ENCODE results near the gene MRGPRX1.

DNA sequence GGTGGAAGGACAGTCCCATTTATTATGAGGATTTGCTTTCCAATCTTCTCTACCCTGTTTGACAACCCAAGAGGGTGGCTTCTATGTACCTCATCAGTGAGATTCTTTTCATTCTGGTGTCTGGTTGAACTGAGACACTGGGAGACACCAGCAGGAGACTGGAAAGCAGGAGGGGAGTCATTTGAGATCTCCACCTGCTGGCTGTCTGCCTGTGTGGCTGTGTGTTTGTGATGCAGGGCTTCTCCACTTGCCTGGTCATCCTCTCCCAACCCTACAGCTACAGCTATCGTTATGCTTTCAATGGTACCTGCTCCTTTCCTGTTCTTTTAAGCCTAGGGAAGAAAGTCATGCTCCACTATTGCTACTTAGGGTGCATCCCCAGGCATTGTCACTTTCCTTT lies 48.6 kb downstream of the MRGPRX1 start:
- TF ChIP-seq POLR2A (IDR thresholded peaks at IDR 0.05; ENCODE audit: low read depth, low read length) (no peak), POLR2AphosphoS5 (IDR thresholded peaks at IDR 0.05; ENCODE audit: low read depth, low read length) (no peak), TAF1 (IDR thresholded peaks at IDR 0.05; ENCODE audit: low read depth, low read length) (no peak), PAX5 (IDR thresholded peaks at IDR 0.05; ENCODE audit: insufficient read depth, low read length, severe bottlenecking) (no peak), SPI1 (IDR thresholded peaks at IDR 0.05; ENCODE audit: low read depth, low read length) (no peak)
